Mammary epithelial cell (primary cell): ENCODE measurements around the gene SAMMSON.

Experiments
- EZH2 ChIP-seq: IDR thresholded peaks from 2 replicates; pipeline ENCODE4 v1.6.1; 2012; ENCODE audit warnings: low read length, inconsistent platforms, borderline replicate concordance
- TF ChIP-seq, protein P1 (sequence below), 2 donors: IDR thresholded peaks in 1 of 2; conservative IDR thresholded peaks in 1 of 2; 2 replicates each; pipeline ENCODE4 v1.5.1; 2011 to 2012; ENCODE audit warnings: inconsistent platforms in 2 of 2, low read length in 2 of 2, mild to moderate bottlenecking in 2 of 2, control low read depth in 1 of 2, low read depth in 1 of 2; ENCODE audit not compliant: insufficient read depth in 1 of 2; ENCODE audit errors: extremely low read depth in 1 of 2

DNA sequence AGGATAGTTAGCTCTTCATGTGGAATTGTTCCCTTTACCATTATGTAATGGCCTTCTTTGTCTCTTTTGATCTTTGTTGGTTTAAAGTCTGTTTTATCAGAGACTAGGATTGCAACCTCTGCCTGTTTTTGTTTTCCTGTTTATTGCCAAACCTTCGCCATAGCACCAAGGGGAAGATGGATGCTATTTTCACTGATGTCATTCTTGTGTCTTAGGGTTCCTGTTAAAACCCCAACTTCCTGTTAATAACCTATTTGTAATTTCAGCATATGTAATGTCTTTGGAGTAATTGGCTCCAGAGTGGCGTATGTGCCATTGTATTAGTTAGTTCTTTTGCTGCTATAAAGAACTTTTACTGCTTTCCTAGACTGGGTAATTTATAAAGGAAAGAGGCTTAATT is 10.8 kb downstream of the SAMMSON start:
- TF ChIP-seq, protein P1, sequence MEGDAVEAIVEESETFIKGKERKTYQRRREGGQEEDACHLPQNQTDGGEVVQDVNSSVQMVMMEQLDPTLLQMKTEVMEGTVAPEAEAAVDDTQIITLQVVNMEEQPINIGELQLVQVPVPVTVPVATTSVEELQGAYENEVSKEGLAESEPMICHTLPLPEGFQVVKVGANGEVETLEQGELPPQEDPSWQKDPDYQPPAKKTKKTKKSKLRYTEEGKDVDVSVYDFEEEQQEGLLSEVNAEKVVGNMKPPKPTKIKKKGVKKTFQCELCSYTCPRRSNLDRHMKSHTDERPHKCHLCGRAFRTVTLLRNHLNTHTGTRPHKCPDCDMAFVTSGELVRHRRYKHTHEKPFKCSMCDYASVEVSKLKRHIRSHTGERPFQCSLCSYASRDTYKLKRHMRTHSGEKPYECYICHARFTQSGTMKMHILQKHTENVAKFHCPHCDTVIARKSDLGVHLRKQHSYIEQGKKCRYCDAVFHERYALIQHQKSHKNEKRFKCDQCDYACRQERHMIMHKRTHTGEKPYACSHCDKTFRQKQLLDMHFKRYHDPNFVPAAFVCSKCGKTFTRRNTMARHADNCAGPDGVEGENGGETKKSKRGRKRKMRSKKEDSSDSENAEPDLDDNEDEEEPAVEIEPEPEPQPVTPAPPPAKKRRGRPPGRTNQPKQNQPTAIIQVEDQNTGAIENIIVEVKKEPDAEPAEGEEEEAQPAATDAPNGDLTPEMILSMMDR (conservative IDR thresholded peaks at IDR 0.05 in 1 of 2, IDR thresholded peaks at IDR 0.05 in 1 of 2; ENCODE audit: extremely low read depth in 1 of 2, insufficient read depth in 1 of 2, low read depth in 1 of 2, low read length in 2 of 2) = no peak
- no peak for TF ChIP-seq EZH2
